ENCODE data around the gene AMBRA1.

Gene AMBRA1

DNA sequence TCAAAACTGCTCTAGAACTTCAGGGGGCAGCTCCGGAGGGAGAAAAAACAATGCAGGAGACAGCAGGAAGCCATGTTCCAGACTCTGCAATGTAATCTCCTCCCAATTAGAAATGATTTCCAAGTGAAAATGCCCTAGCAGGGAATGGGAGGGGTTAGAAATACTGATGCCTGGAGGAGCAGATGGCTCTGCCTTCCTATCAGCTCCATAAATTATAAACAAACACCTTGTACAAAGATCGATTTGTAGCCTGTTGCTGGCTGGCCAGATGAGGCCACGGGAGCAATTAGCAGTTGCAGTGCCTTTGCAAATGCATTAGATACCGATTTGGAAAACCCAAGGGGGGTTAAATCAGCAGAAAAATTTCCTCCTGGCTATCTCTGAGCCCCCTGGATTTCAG is 155.6 kb downstream of the AMBRA1 start:
- no peak for DNase-seq (ENCODE audit: low read depth in 2 of 2)

DNA sequence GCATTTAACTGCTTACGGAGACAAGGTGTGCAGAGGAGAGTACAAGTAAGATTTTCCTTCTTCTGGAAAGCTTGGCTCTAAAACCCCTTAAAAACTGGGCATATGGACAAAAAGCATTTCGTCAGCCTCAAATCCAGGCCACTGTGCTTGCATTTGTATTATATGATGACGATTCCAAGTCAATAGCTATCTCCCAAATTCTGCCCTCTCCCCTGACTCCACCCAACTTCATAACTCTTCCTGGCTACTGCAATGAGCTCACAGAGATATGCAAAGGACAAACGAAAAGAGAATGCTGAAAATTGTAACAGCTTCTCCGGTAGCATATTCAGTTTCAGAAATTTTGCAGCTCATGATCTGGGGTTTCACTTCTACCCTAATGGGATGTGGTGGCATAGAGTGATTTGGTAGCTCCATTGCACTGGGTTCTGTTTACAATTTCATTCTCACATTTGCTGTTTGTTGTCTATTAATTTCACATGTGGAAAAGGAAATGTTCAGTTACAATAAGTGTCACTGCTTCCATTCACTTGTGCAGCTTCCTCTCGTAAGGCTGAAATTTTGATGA is 156.6 kb downstream of the AMBRA1 start:
- no peak for DNase-seq (ENCODE audit: low read depth in 2 of 2)

DNA sequence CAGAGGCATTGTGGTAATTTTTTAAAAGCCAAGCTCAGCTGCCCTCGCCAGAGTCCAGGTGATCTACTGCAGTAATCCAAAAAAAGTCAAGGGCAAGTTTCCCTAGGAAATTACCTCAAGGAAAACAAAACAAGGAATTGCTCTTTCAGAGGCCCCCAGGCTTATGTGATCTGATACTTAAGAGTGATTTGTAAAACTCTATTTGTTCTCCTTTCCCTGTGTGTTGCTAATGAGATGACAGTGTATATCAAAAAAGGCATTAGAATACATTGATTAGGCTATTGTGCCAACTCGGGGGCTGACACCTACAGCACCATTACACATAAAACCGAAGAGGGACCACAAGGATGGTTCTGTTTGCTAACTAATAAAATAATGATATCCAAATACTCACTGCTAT is 157.7 kb downstream of the AMBRA1 start:
- DNase-seq (ENCODE audit: low read depth in 2 of 2): no peak

DNA sequence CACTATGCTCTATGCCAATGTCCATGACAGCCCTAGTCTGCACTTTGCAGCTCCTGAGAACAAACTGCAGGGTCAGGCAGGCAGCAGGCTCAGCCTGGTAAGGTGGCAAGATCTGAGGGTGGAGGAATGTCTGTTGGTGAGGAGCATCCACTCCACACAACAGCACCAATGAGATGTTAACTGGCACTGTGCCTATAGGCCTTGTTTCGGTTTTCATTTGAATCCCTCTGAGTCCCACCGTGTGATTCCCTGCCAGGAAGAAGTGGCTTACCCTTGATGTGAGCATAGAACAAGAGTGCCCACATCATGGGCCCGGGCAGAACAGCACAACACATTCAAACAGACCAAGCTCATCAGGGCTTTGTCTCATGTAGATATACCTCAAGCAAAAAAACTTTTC is 158.1 kb downstream of the AMBRA1 start:
- no peak for DNase-seq (ENCODE audit: low read depth in 2 of 2)

DNA sequence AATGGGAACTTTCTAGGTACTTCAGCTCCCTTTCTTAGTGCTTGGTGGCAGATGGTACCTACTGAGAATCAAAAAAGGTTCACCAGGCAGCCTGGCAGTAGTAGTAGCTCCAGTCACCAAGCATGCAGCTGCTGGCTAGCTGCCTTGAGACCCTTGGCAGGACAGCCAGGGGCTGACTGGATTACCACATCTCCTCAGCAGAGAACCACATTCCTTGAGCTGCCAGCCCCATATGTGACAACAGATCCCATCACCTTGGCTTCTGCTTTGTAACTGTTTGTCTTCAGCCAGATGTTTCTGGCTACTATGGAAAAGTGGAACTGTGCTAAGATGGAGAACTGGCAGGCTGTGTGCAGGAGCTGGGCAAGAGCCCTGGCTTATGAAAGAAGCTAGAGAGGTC is 162.6 kb downstream of the AMBRA1 start:
- DNase-seq (ENCODE audit: low read depth in 2 of 2): no peak

DNA sequence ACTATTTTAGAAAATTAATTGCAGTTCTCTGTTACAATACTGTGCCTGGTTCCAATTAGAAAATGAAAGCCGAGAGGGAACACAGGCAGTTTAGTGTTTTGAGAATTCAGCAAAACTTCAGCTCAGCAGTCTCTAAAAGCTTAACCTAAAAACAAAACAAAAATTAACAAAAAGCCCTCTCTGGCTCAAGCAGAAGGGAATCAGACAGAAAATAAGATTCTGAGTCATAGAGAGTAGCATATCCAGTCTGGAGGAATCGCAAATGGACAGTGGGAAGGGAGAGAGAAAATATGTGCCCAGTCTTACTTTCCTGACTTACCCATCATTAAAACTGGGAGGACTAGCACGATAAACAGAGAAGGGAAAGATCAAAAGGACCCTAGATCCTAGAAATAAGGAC is 164.1 kb downstream of the AMBRA1 start:
- no peak for DNase-seq (ENCODE audit: low read depth in 2 of 2)

DNA sequence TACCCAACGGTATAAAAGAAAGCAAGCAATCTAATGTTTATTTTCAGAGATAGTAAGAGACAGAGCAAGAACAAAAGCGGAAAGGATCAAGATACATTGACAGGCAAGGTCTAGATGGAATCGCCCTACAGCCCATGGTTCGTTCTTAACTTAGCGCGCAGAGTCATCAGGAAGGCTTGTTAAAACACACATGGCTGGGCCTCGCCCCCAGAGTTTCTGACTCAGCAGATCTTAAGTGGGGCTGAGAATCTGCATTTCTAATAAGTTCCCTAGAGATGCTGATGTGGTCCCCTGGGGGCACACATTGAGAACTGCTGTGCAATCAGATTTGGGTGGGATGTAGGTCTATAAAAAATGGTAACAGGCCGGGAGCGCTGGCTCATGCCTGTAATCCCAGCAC is 166.5 kb downstream of the AMBRA1 start:
- no peak for DNase-seq (ENCODE audit: low read depth in 2 of 2)

DNA sequence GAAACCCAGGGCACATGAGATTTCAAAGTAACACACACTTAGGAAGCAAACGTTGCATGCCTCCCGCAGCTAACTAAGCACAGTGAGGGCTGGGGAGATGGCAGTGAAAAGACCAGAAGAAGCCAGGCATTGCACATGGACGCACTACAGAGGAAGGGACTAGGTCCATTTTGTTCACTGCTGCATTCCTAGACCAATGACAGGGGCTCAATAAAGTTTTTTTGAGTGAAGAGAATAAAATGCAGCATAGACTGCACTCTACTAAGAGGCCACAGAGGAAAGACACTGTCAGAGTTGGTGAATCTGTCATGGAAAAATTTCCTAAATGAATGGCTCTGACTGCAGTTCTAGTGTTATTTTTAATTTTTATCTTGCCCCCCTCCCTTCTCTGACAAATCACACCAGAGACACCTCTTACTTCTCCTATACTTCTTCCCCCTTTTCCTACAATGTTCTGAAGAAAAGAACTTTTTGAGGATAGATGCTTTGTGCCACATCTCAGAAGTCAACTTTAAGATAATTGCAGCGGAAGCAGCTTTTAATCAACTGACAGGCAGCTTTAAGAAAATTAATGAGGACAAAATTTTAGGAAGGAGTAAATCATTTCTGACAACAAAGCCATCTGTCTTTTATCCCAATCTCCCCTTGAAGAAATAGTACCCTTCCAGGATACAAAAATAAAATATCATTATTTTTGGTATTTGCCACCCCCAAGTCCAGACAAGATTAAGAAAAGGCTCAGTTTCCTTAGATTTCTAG is 167.4 kb downstream of the AMBRA1 start:
- DNase-seq (ENCODE audit: low read depth in 2 of 2): no peak

DNA sequence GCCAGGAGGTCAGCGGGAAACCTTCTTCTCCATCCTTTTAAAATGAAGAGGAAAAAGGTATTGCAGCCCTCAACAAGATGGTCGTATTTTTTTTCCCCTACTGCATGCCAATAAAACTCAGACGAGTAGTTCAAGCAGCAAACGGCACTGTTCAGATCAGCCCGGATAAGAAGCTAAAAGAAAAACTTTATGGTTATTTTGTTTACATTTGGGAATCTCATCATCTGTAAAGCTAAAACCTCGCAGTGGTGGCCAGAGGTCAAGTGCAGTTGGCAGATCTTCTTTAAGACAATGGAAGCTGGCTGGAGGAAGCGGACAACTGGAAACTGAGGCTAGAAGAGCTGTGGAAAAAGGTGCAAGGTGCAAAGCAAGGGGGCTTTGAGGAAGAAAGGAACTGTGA is 171.2 kb downstream of the AMBRA1 start:
- DNase-seq (ENCODE audit: low read depth in 2 of 2): no peak

DNA sequence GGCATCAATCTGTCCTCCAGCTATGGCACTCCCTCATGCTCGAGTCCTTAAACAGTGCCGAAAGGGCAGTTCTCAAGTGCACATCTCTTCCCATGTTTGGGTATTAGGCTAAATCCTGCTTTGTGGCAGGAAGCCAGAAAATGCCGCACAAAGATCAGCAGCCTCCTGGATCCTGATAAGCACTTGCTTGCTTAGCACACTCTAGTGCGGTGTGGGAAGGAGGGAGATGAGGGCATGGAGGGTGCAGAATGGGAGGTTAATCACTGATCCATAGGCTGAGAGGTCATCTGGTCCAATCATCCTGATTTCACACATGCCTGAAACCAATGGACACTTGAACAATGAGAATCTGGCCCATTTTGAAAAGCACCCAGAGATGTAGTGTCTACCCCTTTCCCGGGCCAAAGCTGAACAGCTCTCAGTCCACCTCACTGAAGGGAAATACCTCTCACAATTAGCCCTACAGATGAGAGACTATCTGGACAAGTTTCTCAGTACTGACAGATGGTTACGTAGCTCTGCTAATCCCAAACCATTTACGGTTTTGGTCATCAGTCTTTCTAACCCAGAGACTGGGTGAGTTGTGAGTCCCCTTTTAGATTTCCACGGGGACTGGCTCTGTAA is 172.5 kb downstream of the AMBRA1 start:
- DNase-seq (ENCODE audit: low read depth in 2 of 2): no peak

DNA sequence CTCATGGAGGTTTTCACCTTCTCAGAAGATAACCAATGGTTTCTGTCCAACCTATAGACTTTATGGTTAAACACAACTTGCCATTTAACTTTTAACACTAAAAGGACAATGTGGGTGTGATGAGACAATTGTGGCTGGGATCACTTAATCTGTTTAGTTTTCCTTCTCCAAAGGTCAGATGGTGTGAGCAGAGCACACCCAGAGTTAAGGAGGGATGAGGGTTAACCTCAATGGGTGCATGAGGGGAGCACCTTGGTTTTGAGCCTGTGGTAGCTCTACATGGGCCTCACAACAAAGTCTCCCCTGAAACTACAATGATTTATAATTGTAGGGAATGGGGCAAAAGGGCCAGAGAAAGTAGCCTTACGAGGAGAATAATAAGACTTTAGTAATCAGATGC is 173.3 kb downstream of the AMBRA1 start:
- DNase-seq (ENCODE audit: low read depth in 2 of 2): no peak

DNA sequence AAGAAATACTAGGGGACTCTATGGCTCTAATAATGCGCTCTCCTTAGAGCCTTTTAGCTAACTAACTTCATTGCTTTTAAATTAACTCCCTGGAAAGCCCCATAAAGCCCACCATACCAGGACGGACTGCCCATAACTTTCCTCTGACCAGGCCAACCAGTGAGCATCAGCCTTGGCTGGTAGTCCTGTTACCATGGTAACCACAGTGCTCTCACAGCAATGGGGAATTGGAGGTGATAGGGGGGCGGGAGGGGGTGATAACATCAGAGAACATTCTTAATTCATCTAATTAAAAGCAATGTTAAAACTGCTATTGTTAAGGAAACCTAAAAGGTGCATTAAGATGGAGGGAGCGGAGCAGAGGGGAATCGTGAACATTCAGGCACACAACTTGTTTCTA is 175.1 kb downstream of the AMBRA1 start:
- no peak for DNase-seq (ENCODE audit: low read depth in 2 of 2)

DNA sequence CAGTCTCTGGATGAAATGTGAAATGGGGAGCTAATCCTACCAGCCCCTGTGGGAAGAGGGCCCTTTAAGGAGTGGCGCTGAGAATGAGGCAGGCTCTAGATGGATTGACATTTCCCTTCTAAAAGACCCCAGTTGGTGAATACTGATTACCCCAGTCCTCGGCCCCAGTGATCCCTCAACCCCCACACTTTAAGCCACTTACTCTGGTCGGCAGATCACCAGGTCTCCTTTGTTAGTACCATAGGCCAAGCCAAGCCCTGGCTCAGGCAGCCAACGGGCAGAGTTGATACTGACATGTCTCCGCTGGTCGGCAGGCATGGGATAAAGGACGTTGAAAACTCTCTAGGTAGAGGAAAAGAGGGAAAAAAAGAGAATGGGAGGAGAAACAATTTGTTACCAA is 176.1 kb downstream of the AMBRA1 start:
- DNase-seq (ENCODE audit: low read depth in 2 of 2): no peak

DNA sequence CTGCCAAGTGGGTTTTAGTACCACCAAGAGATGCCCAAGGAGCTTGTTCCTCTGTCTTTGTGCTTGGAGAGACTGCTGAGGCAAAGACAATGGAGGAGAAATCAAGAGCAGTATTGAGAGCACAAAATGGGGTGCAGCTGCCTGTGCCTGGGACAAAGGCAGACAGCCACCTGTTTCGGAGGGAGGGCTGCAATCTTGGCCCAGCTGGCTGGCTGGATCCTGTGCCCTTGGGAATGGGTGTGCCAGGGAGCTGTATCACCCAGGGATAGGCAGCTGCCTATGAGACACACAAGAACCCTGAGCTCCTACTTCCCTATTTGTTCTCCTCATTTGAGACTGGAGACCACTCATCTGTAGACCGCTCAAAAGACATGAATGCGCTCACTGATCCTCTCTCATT is 178.9 kb downstream of the AMBRA1 start:
- no peak for DNase-seq (ENCODE audit: low read depth in 2 of 2)

DNA sequence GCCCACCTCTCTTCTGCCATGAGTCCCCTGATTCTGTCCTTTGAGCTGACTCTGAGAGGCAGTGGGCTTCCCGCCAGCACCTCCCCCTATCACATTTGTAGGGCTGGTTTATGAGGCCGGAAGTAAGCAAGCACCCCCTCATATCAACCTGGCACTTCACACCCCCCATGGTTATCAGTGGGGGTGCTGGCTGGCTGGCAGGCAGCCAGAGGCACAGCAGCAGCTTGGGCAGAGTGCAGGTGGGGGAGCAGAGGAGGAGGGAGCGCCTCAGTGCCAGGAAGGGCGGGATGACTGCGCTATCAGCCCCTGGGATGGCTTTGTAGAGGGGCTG is 179.4 kb downstream of the AMBRA1 start:
- DNase-seq (ENCODE audit: low read depth in 2 of 2): no peak

DNA sequence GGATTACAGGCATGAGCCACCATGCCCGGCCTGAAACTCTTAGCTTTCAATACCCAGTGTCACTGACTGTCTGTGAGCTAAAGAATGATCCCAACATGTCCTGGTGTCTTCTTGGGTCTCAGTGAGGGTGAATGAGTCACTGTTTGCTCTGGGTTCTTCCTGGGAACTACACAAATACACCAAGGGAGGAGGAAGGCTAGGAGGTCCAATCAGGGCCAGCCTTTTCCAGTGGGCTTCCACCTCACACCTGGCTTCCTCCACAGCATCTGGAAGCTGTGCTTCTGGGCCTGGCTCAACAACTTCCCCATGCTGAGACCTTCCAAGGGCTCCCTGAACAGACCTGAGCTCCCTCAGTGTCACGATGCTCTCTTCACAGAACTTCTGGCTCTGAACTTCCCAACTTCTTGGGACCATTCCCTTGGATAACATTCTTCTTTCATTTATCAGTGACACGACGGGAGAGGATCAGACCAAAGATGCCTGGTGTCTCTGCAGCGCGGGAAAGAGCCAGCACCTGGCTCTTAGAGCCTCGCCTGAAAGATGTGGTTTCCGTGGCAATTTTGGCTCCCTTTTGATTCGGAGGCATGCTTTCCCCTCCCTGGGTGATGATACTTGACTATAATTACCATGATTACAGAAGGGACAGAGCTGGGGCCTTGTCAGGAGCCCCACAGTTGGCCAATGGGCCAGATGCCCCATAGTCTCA is 179.9 kb downstream of the AMBRA1 start:
- DNase-seq (ENCODE audit: low read depth in 2 of 2): no peak

DNA sequence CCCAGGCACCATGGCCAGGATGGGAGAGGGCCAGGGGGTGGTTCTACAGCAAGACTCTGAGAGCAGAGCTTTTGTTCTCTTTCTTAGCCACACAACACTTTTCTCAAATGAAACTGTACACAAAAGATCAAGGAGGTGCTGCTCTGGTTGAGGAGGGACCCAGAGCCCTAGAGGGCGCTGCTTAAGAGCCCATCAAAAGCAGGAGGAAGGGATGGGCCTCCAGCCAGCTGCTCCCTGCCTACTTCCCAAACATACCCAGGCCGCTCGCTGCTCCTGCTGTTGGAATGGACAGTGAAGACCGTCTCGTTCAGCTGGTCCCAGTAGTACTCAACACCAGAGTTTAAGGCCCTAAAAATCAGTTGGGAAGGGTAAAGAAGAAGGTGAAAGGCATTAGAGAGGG is 183.8 kb downstream of the AMBRA1 start:
- no peak for DNase-seq (ENCODE audit: low read depth in 2 of 2)

DNA sequence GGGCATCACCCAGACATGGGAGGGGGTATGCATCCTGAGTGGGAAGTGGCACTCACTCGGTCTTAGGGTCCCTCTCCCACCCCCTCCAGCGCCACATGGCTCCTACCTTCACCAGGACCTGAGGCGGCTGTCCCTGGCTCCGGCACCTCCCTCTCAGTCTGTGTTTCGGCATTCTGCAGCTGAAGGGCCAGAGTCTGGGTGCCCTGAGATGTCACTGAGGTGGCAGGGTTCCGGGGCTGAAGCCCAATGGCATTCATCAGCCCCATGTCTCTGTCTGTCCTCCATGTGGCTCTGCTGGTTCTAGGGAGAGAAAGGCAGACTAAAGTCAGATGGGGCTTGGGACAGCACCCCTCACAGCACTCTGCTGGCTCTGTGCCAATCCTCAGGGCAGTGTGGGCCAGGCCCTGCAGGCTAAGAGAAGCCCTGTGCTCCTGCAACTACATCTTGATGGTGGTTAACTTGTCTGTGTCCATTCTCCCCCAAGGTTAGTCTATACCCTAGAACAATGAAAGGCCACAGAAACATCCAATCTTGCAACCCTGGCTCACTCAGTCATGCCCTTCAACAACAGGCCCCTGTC is 185.3 kb downstream of the AMBRA1 start:
- no peak for DNase-seq (ENCODE audit: low read depth in 2 of 2)

DNA sequence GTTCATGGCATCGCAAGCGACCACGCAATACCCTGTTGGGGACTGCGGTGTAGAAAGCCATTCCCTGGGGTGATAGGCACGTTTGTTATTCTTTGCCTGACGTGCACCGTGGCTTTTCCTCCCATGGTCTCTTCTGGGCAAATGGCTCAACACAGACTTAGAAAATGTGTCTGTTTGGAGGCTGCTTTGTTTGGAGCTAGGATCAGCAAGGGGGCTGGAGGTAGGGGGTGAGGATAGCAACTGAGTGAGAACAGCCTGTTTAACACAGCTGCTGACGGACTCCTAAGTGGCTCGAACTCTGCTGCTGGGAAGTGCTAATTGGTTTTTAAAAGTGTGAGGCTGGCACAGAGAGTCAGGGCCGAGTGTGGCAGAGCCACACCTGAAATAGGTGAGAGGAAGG is 186.2 kb downstream of the AMBRA1 start:
- no peak for DNase-seq (ENCODE audit: low read depth in 2 of 2)

DNA sequence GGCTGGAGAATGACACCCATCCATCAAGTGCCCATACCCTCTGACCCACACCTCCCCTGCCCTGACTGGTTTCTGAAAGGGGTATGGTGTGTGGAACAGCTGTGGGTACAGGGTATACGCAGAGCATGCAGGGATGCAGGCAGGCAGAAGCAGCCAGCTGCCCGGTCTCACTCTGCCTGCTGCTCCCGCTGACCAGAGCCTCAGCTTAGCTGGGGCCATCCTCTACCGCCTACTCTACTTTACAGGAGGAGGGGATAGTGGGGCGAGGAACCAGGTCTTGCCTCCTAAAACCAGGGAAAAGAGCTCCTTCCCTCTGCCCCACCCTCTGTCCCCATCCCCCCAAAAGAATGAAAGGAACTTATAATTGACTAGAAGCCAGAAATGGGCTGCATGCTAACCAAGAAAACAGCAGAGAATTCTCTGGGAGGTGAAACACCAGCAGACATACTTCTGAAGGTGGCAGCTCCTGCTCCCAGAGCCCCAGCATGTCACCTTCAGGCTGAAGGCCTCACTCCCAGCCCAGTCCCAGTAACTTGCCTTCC is 189.3 kb downstream of the AMBRA1 start:
- no peak for DNase-seq (ENCODE audit: low read depth in 2 of 2)

DNA sequence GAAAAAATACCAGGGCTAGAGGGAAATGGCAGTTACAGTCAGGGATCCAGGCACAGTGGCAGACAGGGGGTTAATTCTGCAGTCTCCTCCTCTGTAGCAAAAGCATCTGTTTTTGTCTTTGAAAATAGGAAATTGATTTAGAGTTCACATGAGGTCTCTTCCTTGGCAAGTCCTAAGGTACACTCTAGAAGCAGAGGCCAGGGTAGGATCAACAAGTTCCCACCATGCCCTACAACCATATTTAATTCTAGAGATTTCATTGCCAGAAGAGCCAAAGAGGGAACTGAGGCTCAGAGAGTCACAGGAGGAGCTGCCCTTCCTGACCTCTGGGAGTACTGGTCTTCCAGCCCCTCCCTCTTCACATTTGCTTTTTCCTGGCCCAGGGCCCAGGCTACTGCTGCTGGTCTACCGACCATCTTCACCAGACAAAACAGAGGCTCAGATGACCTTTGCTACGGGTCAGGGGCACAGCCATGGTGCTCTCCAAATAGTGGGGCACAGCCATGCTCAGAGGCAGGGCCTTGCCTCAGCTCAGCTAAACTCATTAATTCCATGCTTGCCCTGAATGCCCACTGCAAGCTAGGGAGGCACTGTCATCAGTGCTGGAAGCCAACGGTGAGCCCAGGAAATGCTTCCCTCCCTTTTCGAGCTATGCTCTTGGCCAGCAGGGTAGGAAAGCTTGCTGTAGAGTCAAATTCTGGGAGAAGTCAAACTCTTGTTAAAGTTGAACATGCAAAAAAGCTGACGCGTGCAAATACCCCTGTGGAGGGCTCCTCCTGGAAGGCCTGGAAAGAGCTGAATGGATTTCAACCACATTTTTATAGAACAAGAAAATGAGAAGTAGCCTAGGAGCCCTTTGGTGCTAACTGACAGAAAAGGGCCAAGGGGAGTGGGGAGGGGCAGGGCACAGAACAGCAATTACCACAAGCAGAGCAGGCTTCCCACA is 190.6 kb downstream of the AMBRA1 start:
- no peak for DNase-seq (ENCODE audit: low read depth in 2 of 2)
